Bronchial smooth muscle cell (primary cell): ENCODE measurements around the gene HMGCS1. TPM values are rescaled to one million over a fixed set of nuclear protein-coding genes. Genes with fewer than 3 reads are reported as not detected.

ENCODE experiments used
- total RNA-seq: library from RNA; depleted of rRNA; stranded (reverse); fragments of >200 nt; gene quantifications from 2 replicates; pipeline ENCODE4 v1.2.1, GENCODE V29; 2014

Gene HMGCS1
- 27.1 and 50.8 TPM in 2 replicates for total RNA-seq

GRCh38 chr5:43313035-43313853 lies at the start of gene HMGCS1:
TSS of gene HMGCS1 (minus strand) at chr5:43313412. CDS start at chr5:43298965, 14,447 bp downstream.

Other genes with a start within 250 kb of the HMGCS1 start
- 25.9 and 29.2 TPM in 2 replicates for gene ZNF131, start 192.5 kb downstream of the HMGCS1 start, total RNA-seq
- 3.9 and 4.2 TPM in 2 replicates for gene NIM1K, start 121.2 kb downstream of the HMGCS1 start, total RNA-seq
- gene CCL28, start 99.0 kb upstream of the HMGCS1 start, total RNA-seq: 0.94 and 1.4 TPM in 2 replicates
- gene TMEM267, start 170.5 kb upstream of the HMGCS1 start, total RNA-seq: 12.8 and 17.5 TPM in 2 replicates
- gene C5orf34, start 201.7 kb upstream of the HMGCS1 start, total RNA-seq: 1.1 and 1.9 TPM in 2 replicates
- 29.0 and 44.8 TPM in 2 replicates for gene PAIP1, start 243.7 kb upstream of the HMGCS1 start, total RNA-seq